Fibroblast of lung (primary cell): ENCODE measurements around the gene CAPZA3. TPM values are rescaled to one million over a fixed set of nuclear protein-coding genes. Genes with fewer than 3 reads are reported as not detected.

Source experiments
- DNase-seq, 2 donors: peaks; one replicate each; pipeline versions ENCODE4 v3.0.0 to v3.0.0-alpha.2; 2010; ENCODE audit warnings: low read depth in 2 of 2
- H2AFZ ChIP-seq: 2 replicates; pipeline ENCODE4 v1.5.1; 2012; ENCODE audit warnings: low read length, control low read depth, inconsistent platforms
- H3K27ac ChIP-seq: 2 replicates; pipeline ENCODE4 v1.5.1; 2011; ENCODE audit warnings: low read length, control low read depth; ENCODE audit not compliant: insufficient read depth
- H3K27me3 ChIP-seq: 2 replicates; pipeline ENCODE4 v1.5.1; 2011; ENCODE audit warnings: mild to moderate bottlenecking, low read length; ENCODE audit not compliant: control insufficient read depth, insufficient read depth
- H3K36me3 ChIP-seq: 2 replicates; pipeline ENCODE4 v1.5.1; 2011; ENCODE audit warnings: low read length; ENCODE audit not compliant: control insufficient read depth, insufficient read depth
- H3K4me1 ChIP-seq: 2 replicates; pipeline ENCODE4 v1.5.1; 2011; ENCODE audit warnings: low read length; ENCODE audit not compliant: control insufficient read depth, insufficient read depth; ENCODE audit errors: extremely low read depth
- H3K4me2 ChIP-seq: 2 replicates; pipeline ENCODE4 v1.5.1; 2011; ENCODE audit warnings: low read length, control low read depth; ENCODE audit not compliant: insufficient read depth; ENCODE audit errors: extremely low read depth
- H3K4me3 ChIP-seq, 4 experiments: fragments of 200-600 bp in 1 of 4; sonication (generic) in 1 of 4; replicated peaks in 1 of 4; 2 replicates each; pipeline ENCODE4 v1.5.1; 2011 to 2016; ENCODE audit warnings: low read length in 4 of 4, low read depth in 3 of 4, mild to moderate bottlenecking in 3 of 4, control low read depth in 2 of 4, inconsistent platforms in 1 of 4, mixed read lengths in 1 of 4; ENCODE audit not compliant: insufficient read depth in 1 of 4; ENCODE audit errors: control extremely low read depth in 1 of 4
- H3K79me2 ChIP-seq: 2 replicates; pipeline ENCODE4 v1.5.1; 2012; ENCODE audit warnings: mild to moderate bottlenecking, low read length, inconsistent platforms; ENCODE audit not compliant: control insufficient read depth, insufficient read depth
- H3K9ac ChIP-seq: 2 replicates; pipeline ENCODE4 v1.5.1; 2011; ENCODE audit warnings: mild to moderate bottlenecking, low read length, control low read depth; ENCODE audit not compliant: insufficient read depth
- H3K9me3 ChIP-seq: 2 replicates; pipeline ENCODE4 v1.5.1; 2012; ENCODE audit warnings: low read depth, low read length; ENCODE audit not compliant: control insufficient read depth, insufficient read depth
- H4K20me1 ChIP-seq: 2 replicates; pipeline ENCODE4 v1.5.1; 2011; ENCODE audit warnings: low read length; ENCODE audit not compliant: control insufficient read depth, insufficient read depth; ENCODE audit errors: extremely low read depth
- CTCF ChIP-seq, 2 donors: IDR thresholded peaks in 1 of 2; conservative IDR thresholded peaks in 1 of 2; 1 replicate in 1 of 2; 2 replicates in 1 of 2; pipeline ENCODE4 v1.5.1; 2011 to 2012; ENCODE audit warnings: low read length in 2 of 2, control low read depth in 1 of 2, inconsistent platforms in 1 of 2, low read depth in 1 of 2, mild to moderate bottlenecking in 1 of 2
- EZH2 ChIP-seq: IDR thresholded peaks from 2 replicates; pipeline ENCODE4 v1.5.1; 2012; ENCODE audit warnings: low read length, control low read depth, mild to moderate bottlenecking; ENCODE audit errors: missing control alignments
- polyA plus RNA-seq, 2 donors: library from polyadenylated mRNA; depleted of rRNA in 1 of 2; stranded (reverse) in 1 of 2; unstranded in 1 of 2; fragments of >200 nt; gene quantifications; 2 replicates each; pipeline ENCODE4 v1.2.1, GENCODE V29; 2011 to 2012; ENCODE audit warnings: missing spikeins in 1 of 2
- total RNA-seq: library from RNA; depleted of rRNA; stranded (reverse); fragments of >200 nt; gene quantifications from 2 replicates; pipeline ENCODE4 v1.2.1, GENCODE V29; 2014

CAPZA3 gene
- total and polyA plus RNA-seq, 2 donors (not counting 1 experiment from before 2014, with no cell fraction given), result not detected

- TF ChIP-seq EZH2 (no peak), CTCF (conservative IDR thresholded peaks at IDR 0.05 in 1 of 2, IDR thresholded peaks at IDR 0.05 in 1 of 2; ENCODE audit: low read depth in 1 of 2, low read length in 2 of 2) (no peak)
- no peak overlapping the region for H2AFZ ChIP-seq
- H3K4me3 ChIP-seq, result no peak overlapping the region
- no peaks in the 10 kb centered on the region for H4K20me1 ChIP-seq
- no peak overlapping the region for H3K4me2 ChIP-seq
- H3K27ac ChIP-seq, result no peak overlapping the region
- H3K9ac ChIP-seq, result no peak overlapping the region
- H3K27me3 ChIP-seq, result no peaks in the 10 kb centered on the region
- no peaks in the 10 kb centered on the region for H3K36me3 ChIP-seq
- H3K4me1 ChIP-seq, result no peaks in the 10 kb centered on the region
- no peaks in the 10 kb centered on the region for H3K79me2 ChIP-seq
- DNase-seq, result no peak
- no peaks in the 10 kb centered on the region for H3K9me3 ChIP-seq
Observed at GRCh38 chr12:18718462-18718861, 19.5 kb upstream of the CAPZA3 start.

GRCh38 chr12:18719922-18720510, 17.9 kb upstream of the CAPZA3 start:
- no peak overlapping the region for H3K4me3 ChIP-seq
- H3K4me2 ChIP-seq, result no peak overlapping the region
- H3K36me3 ChIP-seq, result no peaks in the 10 kb centered on the region
- no peaks in the 10 kb centered on the region for H4K20me1 ChIP-seq
- no peak overlapping the region for H3K9ac ChIP-seq
- no peak for TF ChIP-seq CTCF (conservative IDR thresholded peaks at IDR 0.05 in 1 of 2, IDR thresholded peaks at IDR 0.05 in 1 of 2; ENCODE audit: low read depth in 1 of 2, low read length in 2 of 2)
- no peak for TF ChIP-seq EZH2
- H3K79me2 ChIP-seq, result no peaks in the 10 kb centered on the region
- H2AFZ ChIP-seq, result no peak overlapping the region
- peak in 1 of 2 donors; percentile 40 for DNase-seq
- H3K9me3 ChIP-seq, result no peaks in the 10 kb centered on the region
- no peaks in the 10 kb centered on the region for H3K4me1 ChIP-seq
- no peak overlapping the region for H3K27ac ChIP-seq
- H3K27me3 ChIP-seq, result no peaks in the 10 kb centered on the region

GRCh38 chr12:18720690-18721089, 17.2 kb upstream of the CAPZA3 start:
- Histone ChIP-seq H3K36me3 (no peaks in the 10 kb centered on the region), H2AFZ (no peak overlapping the region), H3K27ac (no peak overlapping the region), H3K4me1 (no peaks in the 10 kb centered on the region), H3K27me3 (no peaks in the 10 kb centered on the region), H3K4me2 (no peak overlapping the region), H3K79me2 (no peaks in the 10 kb centered on the region), H3K4me3 (no peak overlapping the region), H3K9ac (no peak overlapping the region), H4K20me1 (no peaks in the 10 kb centered on the region), H3K9me3 (no peaks in the 10 kb centered on the region)
- no peak for TF ChIP-seq EZH2
- TF ChIP-seq CTCF (conservative IDR thresholded peaks at IDR 0.05 in 1 of 2, IDR thresholded peaks at IDR 0.05 in 1 of 2; ENCODE audit: low read depth in 1 of 2, low read length in 2 of 2), result no peak
- DNase-seq, result no peak
